Endothelial cell of umbilical vein (primary cell): Measurements from ENCODE around the gene PAX6. TPM values are rescaled to one million over a fixed set of nuclear protein-coding genes. Genes with fewer than 3 reads are reported as not detected.

Source experiments
- BruUV-seq: library from RNA; stranded (reverse); fragments of 400-500 nt; replicated peaks from 2 replicates; lab custom pipeline; 2021; lab: Mats Ljungman, UMichigan
- CTCF ChIA-PET: fragments of 300-600, 350-600 bp; sonication (Branson Sonifier 250); formaldehyde crosslinking; loops from one replicate; lab custom pipeline; 2021; ENCODE audit warnings: antibody characterized with exemption, inconsistent platforms; lab: Charles Lee
- POLR2A ChIA-PET: fragments of 300-600, 350-600 bp; sonication (Branson Sonifier 250); formaldehyde crosslinking; loops from one replicate; lab custom pipeline; 2021; ENCODE audit warnings: antibody characterized with exemption, inconsistent platforms; lab: Charles Lee
- DNase-seq: peaks from one replicate; pipeline ENCODE4 v3.0.0-alpha.2; 2011; ENCODE audit warnings: low read depth, low spot score
- FAIRE-seq: peaks from 2 replicates; lab custom pipeline; 2011; peaks lifted over from hg19 to GRCh38; lab: Jason Lieb, UNC
- H2AFZ ChIP-seq: 2 replicates; pipeline ENCODE4 v1.6.0; 2012; ENCODE audit warnings: low read depth, low read length, control low read depth, inconsistent platforms
- H3K27ac ChIP-seq: 2 replicates; pipeline ENCODE4 v1.5.1; 2011; ENCODE audit warnings: low read depth, mild to moderate bottlenecking, control low read depth, low read length, moderate library complexity; ENCODE audit not compliant: insufficient read depth
- H3K27me3 ChIP-seq, 2 experiments: 2 replicates each; pipeline versions ENCODE4 v1.6.0 to v1.6.1; 2011; ENCODE audit warnings: low read length in 2 of 2, mixed read lengths in 1 of 2; ENCODE audit not compliant: control insufficient read depth in 2 of 2, insufficient read depth in 2 of 2
- H3K36me3 ChIP-seq, 2 experiments: 2 replicates in 1 of 2; 3 replicates in 1 of 2; pipeline ENCODE4 v1.5.1; 2011; ENCODE audit warnings: low read length in 2 of 2, mild to moderate bottlenecking in 1 of 2, moderate library complexity in 1 of 2; ENCODE audit not compliant: control insufficient read depth in 2 of 2, insufficient read depth in 2 of 2; ENCODE audit errors: extremely low read depth in 1 of 2
- H3K4me1 ChIP-seq: 3 replicates; pipeline ENCODE4 v1.5.1; 2011; ENCODE audit warnings: mild to moderate bottlenecking, low read length; ENCODE audit not compliant: control insufficient read depth, insufficient read depth; ENCODE audit errors: extremely low read depth
- H3K4me2 ChIP-seq: 2 replicates; pipeline ENCODE4 v1.6.1; 2011; ENCODE audit warnings: low read length, control low read depth, mixed read lengths; ENCODE audit not compliant: insufficient read depth
- H3K4me3 ChIP-seq, 3 experiments: fragments of 200-600 bp in 1 of 3; sonication (generic), shearing (Covaris generic) in 1 of 3; replicated peaks in 1 of 3; 2 replicates each; pipeline ENCODE4 v1.5.1; 2011 to 2016; ENCODE audit warnings: control low read depth in 3 of 3, low read length in 3 of 3, mild to moderate bottlenecking in 2 of 3, inconsistent platforms in 1 of 3, low read depth in 1 of 3, moderate library complexity in 1 of 3; ENCODE audit not compliant: insufficient read depth in 1 of 3
- H3K79me2 ChIP-seq: 2 replicates; pipeline ENCODE4 v1.6.0; 2012; ENCODE audit warnings: low read length, inconsistent platforms; ENCODE audit not compliant: control insufficient read depth, insufficient read depth
- H3K9ac ChIP-seq: replicated peaks from 2 replicates; pipeline ENCODE3; 2011; ENCODE audit warnings: low read length, control low read depth; ENCODE audit not compliant: insufficient read depth; ENCODE audit errors: extremely low read depth
- H3K9me1 ChIP-seq: replicated peaks from 3 replicates; pipeline ENCODE4 v1.6.0; 2011; ENCODE audit warnings: mild to moderate bottlenecking, low read length; ENCODE audit not compliant: control insufficient read depth, insufficient read depth; ENCODE audit errors: extremely low read depth
- H3K9me3 ChIP-seq: replicated peaks from 2 replicates; pipeline ENCODE4 v1.5.1; 2012; ENCODE audit warnings: low read length, inconsistent platforms; ENCODE audit not compliant: control insufficient read depth, insufficient read depth
- H4K20me1 ChIP-seq: replicated peaks from 2 replicates; pipeline ENCODE3; 2011; ENCODE audit warnings: mild to moderate bottlenecking, low read length; ENCODE audit not compliant: control insufficient read depth, insufficient read depth; ENCODE audit errors: extremely low read depth
- EZH2 ChIP-seq: IDR thresholded peaks from 2 replicates; pipeline ENCODE4 v1.6.1; 2012; ENCODE audit warnings: borderline replicate concordance, low read depth, mild to moderate bottlenecking, moderate library complexity, low read length, inconsistent platforms; ENCODE audit not compliant: severe bottlenecking
- FOS ChIP-seq: IDR thresholded peaks from 2 replicates; pipeline ENCODE4 v1.6.1; 2011; ENCODE audit warnings: mild to moderate bottlenecking, low read length, moderate library complexity, borderline replicate concordance; ENCODE audit not compliant: insufficient read depth
- GATA2 ChIP-seq: IDR thresholded peaks from 2 replicates; pipeline ENCODE4 v1.7.0; 2011; ENCODE audit warnings: low read depth, mild to moderate bottlenecking, moderate library complexity, mixed read lengths, low read length; ENCODE audit not compliant: insufficient read length, insufficient read depth
- JUN ChIP-seq: IDR thresholded peaks from 2 replicates; pipeline ENCODE4 v1.6.1; 2011; ENCODE audit warnings: borderline replicate concordance, low read depth; ENCODE audit not compliant: insufficient read length, insufficient read depth
- MYC ChIP-seq: IDR thresholded peaks from one replicate; pipeline ENCODE4 v1.6.1; 2011; ENCODE audit warnings: mild to moderate bottlenecking, low read depth, low read length
- POLR2A ChIP-seq: IDR thresholded peaks from 2 replicates; pipeline ENCODE4 v1.6.1; 2012; ENCODE audit warnings: low read depth, mild to moderate bottlenecking, control low read depth, low read length
- POLR2AphosphoS5 ChIP-seq: IDR thresholded peaks from 2 replicates; pipeline ENCODE4 v1.6.1; 2012; ENCODE audit warnings: low read depth, mild to moderate bottlenecking, control low read depth, low read length, moderate library complexity; ENCODE audit not compliant: insufficient read depth
- dilution Hi-C: fragments of 300-500 bp; cut with MboI; formaldehyde crosslinking; loops from one replicate; pipeline ENCODE4 v1.15.0; 2019; ENCODE audit warnings: low sequenced_read_pairs; ENCODE audit not compliant: extremely low pct_ligation_motif_present
- intact Hi-C: fragments of 100-400 bp; cut with micrococcal nuclease; formaldehyde crosslinking; loops from one replicate; pipeline ENCODE4 v1.10.0; 2022
- polyA plus RNA-seq, 4 experiments: library from polyadenylated mRNA; depleted of rRNA in 3 of 4; stranded (reverse) in 3 of 4; unstranded in 1 of 4; fragments of >200 nt; gene quantifications; 2 replicates each; pipeline versions ENCODE4 v1.2.1 to v1.2.3, GENCODE V29; 2011 to 2012; ENCODE audit warnings: missing spikeins in 1 of 4
- total RNA-seq: library from RNA; stranded (reverse); gene quantifications from 2 replicates; pipeline ENCODE4 v1.2.3, GENCODE V29; 2021
- TF ChIP-seq, protein P1 (sequence below): IDR thresholded peaks from 2 replicates; pipeline ENCODE4 v1.6.1; 2011; ENCODE audit not compliant: insufficient read depth, insufficient read length
- TF ChIP-seq, protein P2 (sequence below), 2 donors: IDR thresholded peaks; 1 replicate in 1 of 2; 2 replicates in 1 of 2; pipeline ENCODE4 v1.5.1; 2011; ENCODE audit warnings: low read length in 2 of 2, mild to moderate bottlenecking in 2 of 2, moderate library complexity in 2 of 2, control low read depth in 1 of 2, inconsistent platforms in 1 of 2, low read depth in 1 of 2; ENCODE audit not compliant: insufficient read depth in 1 of 2; ENCODE audit errors: extremely low read depth in 1 of 2

The PAX6 gene
- total and polyA plus RNA-seq, 2 donors (not counting 3 experiments of a cell fraction or from before 2014, with no cell fraction given) = not detected

DNA sequence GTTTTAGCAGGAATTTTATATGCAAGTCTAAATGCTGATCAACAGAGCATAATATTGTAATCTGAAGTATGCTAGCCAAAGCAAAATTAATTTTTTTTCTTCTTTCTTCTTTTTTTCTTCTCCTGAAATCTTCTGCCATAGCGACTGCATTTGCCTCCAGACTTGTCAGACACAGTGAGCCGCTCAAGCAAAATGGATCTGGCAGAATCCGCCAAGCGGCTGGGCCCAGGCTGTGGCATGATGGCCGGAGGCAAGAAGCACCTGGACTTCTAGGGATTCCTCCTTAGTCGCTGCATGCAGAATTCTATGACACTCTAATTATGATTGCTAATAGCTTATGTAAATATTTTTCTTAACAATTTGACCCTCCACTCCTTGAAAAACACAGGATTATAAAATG, 27.9 kb downstream of the PAX6 start:
- H3K27ac ChIP-seq = no peak overlapping the region
- H3K36me3 ChIP-seq = no peaks in the 10 kb centered on the region
- BruUV-seq = no TSS peak
- H3K9me3 ChIP-seq = no peaks in the 10 kb centered on the region
- no peaks in the 10 kb centered on the region for H3K79me2 ChIP-seq
- no peaks in the 10 kb centered on the region for H3K9me1 ChIP-seq
- no peak overlapping the region for H3K9ac ChIP-seq
- FAIRE-seq (no peak), DNase-seq (no peak)
- H3K4me2 ChIP-seq = no peak overlapping the region
- intact Hi-C loops = no loop called here
- no peak overlapping the region for H2AFZ ChIP-seq
- ChIA-PET POLR2A (no interaction called here), CTCF (no interaction called here)
- no peaks in the 10 kb centered on the region for H4K20me1 ChIP-seq
- dilution Hi-C loops = no loop called here
- H3K4me1 ChIP-seq = no peaks in the 10 kb centered on the region
- TF ChIP-seq JUN (no peak), FOS (no peak), EZH2 (no peak), POLR2AphosphoS5 (no peak), MYC (no peak), GATA2 (no peak), POLR2A (no peak)
- TF ChIP-seq, protein P1, sequence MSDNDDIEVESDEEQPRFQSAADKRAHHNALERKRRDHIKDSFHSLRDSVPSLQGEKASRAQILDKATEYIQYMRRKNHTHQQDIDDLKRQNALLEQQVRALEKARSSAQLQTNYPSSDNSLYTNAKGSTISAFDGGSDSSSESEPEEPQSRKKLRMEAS = no peak
- TF ChIP-seq, protein P2, sequence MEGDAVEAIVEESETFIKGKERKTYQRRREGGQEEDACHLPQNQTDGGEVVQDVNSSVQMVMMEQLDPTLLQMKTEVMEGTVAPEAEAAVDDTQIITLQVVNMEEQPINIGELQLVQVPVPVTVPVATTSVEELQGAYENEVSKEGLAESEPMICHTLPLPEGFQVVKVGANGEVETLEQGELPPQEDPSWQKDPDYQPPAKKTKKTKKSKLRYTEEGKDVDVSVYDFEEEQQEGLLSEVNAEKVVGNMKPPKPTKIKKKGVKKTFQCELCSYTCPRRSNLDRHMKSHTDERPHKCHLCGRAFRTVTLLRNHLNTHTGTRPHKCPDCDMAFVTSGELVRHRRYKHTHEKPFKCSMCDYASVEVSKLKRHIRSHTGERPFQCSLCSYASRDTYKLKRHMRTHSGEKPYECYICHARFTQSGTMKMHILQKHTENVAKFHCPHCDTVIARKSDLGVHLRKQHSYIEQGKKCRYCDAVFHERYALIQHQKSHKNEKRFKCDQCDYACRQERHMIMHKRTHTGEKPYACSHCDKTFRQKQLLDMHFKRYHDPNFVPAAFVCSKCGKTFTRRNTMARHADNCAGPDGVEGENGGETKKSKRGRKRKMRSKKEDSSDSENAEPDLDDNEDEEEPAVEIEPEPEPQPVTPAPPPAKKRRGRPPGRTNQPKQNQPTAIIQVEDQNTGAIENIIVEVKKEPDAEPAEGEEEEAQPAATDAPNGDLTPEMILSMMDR (IDR thresholded peaks at IDR 0.05; ENCODE audit: extremely low read depth in 1 of 2, insufficient read depth in 1 of 2, low read depth in 1 of 2, low read length in 2 of 2) = no peak
- H3K4me3 ChIP-seq = no peak overlapping the region
- H3K27me3 ChIP-seq = no peaks in the 10 kb centered on the region
